ENCODE results near the gene ERBB2. TPM values are rescaled to one million over a fixed set of nuclear protein-coding genes. Genes with fewer than 3 reads are reported as not detected.
A peak's percentile ranks its signal among the peaks of the same experiment; 100 is the strongest.

The ERBB2 gene
- total RNA-seq, 2 donors from 2014 or later = 73.5 to 85.5 TPM

DNA sequence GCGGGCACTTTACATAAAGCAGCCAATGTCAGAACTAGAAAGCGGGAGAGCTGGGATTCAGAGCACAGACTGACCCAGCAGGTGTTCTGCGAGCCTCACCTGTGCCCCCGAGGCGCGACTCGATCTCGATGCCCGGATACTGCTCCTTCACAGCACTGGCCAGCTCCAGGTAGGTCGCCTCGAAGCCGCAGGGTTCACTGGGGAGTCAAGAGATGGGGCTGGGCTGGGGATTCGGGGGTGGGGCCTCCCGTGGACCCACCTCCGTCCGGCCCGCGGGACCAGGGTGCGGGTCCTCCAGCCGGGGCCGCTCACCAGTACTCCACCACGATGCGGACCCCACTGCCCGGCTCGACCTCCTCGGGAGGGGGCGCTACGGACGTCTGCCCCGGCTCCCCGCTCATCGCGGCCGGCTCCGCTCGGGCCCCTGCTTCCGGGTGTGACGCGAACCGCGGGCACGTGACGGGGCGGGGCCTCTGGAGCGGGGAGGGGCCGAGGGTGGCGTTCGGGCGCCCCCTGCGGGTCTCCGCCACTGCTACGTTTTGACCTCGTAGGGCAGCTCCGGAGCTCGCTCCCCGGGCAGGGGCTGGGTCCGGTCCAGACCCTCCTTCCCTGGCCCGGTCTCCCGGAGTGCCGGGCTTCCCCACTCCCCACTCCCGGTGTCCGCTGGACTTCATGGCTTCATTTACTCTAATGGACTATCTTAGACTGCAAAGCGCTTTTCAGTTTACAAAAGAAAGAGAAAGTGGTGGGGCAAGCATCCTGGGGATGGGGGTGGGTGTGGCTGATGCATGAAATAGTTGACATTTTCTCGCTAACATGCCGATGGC is 30.4 kb downstream of the ERBB2 start, which contains the start of gene MIEN1:
TSS of gene MIEN1 (minus strand) at position 438 of the 827 bp plus-strand sequence. CDS start at position 401, 37 bp downstream.
- H3K36me3 ChIP-seq = peaks cover 25% of the 10 kb centered on the region
- H3K4me3 ChIP-seq = peak within 1 kb of the TSS; percentile 76 to 79
- TF ChIP-seq, protein P1, sequence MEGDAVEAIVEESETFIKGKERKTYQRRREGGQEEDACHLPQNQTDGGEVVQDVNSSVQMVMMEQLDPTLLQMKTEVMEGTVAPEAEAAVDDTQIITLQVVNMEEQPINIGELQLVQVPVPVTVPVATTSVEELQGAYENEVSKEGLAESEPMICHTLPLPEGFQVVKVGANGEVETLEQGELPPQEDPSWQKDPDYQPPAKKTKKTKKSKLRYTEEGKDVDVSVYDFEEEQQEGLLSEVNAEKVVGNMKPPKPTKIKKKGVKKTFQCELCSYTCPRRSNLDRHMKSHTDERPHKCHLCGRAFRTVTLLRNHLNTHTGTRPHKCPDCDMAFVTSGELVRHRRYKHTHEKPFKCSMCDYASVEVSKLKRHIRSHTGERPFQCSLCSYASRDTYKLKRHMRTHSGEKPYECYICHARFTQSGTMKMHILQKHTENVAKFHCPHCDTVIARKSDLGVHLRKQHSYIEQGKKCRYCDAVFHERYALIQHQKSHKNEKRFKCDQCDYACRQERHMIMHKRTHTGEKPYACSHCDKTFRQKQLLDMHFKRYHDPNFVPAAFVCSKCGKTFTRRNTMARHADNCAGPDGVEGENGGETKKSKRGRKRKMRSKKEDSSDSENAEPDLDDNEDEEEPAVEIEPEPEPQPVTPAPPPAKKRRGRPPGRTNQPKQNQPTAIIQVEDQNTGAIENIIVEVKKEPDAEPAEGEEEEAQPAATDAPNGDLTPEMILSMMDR (IDR thresholded peaks at IDR 0.05) = peak; percentile 86 to 93
- H3K4me1 ChIP-seq = peaks cover 0 to 10% of the 10 kb centered on the region in 2 donors
- no peaks in the 10 kb centered on the region for H3K27me3 ChIP-seq
- peak within 1 kb of the TSS; percentile 89 to 93 for H3K27ac ChIP-seq
- no peaks in the 10 kb centered on the region for H3K9me3 ChIP-seq
- peak; percentile 92 for DNase-seq (ENCODE audit: low spot score)

DNA sequence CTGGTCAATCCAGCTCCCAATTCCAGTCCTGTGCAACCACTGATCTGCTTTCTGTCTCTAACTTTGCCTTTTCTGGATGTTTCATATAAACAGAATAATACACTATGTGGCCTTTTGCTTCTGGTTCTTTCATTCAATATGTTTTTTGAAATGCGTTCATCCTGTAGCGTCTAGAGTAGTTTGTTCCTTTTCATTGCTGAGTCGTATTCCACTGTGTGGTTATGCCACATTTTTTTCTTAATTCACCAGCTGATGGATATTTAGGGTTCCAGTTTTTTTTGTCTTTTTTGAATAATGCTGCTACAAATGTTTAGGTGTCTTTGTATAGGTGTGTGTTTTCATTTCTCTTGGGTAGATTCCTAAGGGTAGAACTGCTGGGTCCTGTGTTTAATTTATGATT is 32.7 kb downstream of the ERBB2 start:
- TF ChIP-seq, protein P1 (IDR thresholded peaks at IDR 0.05) = no peak
- H3K27me3 ChIP-seq = no peaks in the 10 kb centered on the region
- H3K9me3 ChIP-seq = no peaks in the 10 kb centered on the region
- H3K27ac ChIP-seq = no peak overlapping the region
- H3K4me1 ChIP-seq = peaks cover 0 to 10% of the 10 kb centered on the region in 2 donors
- no peak for DNase-seq (ENCODE audit: low spot score)
- no peak overlapping the region for H3K4me3 ChIP-seq
- peaks cover 16% of the 10 kb centered on the region for H3K36me3 ChIP-seq

DNA sequence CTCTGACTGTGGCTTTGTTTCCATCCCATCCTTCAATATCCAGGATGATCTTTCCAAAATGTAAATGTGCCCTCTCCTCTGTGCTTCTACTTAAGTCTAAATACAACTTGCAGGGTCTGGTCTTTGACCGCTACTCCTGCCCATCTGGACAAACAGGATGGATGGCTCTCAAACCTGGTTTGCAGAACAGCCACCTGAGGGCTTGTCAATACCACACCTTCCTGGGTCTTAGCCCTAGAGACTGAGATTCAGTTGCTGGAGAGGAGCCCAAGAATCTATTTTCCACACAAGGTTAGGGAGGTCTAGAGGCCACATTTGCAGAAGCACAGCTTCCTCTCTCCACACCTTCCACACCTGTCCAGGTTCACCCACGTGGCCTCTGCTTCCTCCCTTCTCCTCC is 36.0 kb downstream of the ERBB2 start:
- TF ChIP-seq, protein P1 (IDR thresholded peaks at IDR 0.05) = no peak

DNA sequence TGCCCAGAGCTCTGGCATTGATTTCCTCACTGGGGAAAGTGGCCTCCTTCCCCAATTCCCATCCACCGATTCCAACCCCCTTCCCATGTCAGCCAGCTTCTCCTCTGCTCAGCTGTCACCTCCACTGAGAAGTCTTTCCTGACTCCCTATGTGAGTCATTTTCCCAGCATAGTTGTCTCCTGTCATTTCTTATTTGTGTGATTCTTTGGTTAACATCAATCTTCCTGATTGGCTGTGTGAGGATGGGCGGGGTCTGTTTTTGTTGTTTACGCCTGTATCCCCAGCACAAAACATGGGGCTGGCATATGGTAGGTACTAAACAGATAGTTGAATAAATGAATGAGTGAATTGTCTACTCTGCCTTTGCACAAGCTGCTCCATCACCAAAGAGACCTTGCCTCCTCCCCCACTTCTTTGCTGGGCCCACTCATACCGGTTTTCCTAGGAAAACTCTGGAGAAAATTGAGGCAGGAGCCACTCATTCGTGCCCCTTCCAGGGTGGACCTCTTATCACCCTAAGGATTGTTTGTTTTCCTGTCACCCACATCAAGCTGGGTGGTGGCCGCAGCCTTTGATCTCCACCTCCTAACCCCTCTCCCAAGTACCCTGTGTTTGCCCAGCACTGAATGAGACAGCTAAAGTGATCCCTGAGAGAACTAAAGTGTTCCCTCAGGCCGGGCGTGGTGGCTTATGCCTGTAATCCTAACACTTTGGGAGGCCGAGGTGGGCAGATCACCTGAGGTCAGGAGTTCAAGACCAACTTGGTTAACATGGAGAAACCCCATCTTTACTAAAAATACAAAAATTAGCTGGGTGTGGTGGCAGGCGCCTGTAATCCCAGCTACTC is 36.7 kb downstream of the ERBB2 start:
- Histone ChIP-seq H3K4me3 (no peak overlapping the region), H3K27ac (no peak overlapping the region), H3K9me3 (no peaks in the 10 kb centered on the region), H3K36me3 (no peaks in the 10 kb centered on the region), H3K27me3 (peaks cover 4 to 5% of the 10 kb centered on the region in 2 donors), H3K4me1 (peaks cover 0 to 39% of the 10 kb centered on the region in 2 donors)
- DNase-seq (ENCODE audit: low spot score) = no peak
- TF ChIP-seq, protein P1 (IDR thresholded peaks at IDR 0.05) = no peak

More for the DNA sequence above, 36.0 kb downstream of the ERBB2 start:
- peaks cover 0 to 33% of the 10 kb centered on the region in 2 donors for H3K4me1 ChIP-seq
- DNase-seq (ENCODE audit: low spot score) = no peak
- no peak overlapping the region for H3K27ac ChIP-seq
- no peak overlapping the region for H3K4me3 ChIP-seq
- H3K9me3 ChIP-seq = no peaks in the 10 kb centered on the region
- peaks cover 4 to 5% of the 10 kb centered on the region in 2 donors for H3K27me3 ChIP-seq
- H3K36me3 ChIP-seq = no peaks in the 10 kb centered on the region

DNA sequence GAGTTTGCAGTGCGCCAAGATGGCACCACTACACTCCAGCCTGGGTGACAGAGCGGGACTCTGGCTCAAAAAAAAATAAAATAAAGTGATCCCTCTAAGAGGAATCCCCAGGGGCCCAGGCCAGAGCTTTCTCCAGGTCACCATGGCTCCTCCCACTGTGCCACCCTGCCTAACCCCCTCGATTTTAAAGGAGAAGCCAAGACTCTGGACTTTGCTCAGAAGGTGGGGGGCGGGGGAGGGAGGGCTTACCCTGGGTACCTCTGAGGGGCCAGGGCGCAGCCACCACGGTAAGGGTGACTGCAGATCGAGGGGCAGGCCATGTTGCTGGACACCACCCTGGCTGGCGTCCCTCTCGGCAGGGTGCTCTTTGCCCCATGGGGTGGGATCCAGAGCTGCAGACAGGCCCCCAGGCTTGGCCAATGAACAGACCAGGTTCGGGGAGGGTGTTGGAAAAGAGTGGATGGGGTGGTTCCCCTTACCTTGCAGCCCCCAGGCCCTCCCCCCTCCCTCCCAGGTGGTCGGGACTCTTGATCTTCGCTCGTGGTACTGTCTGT is 37.4 kb downstream of the ERBB2 start:
- peak overlapping the region in 1 of 2 donors; percentile 33 for H3K4me3 ChIP-seq
- H3K36me3 ChIP-seq = no peaks in the 10 kb centered on the region
- H3K4me1 ChIP-seq = peaks cover 0 to 39% of the 10 kb centered on the region in 2 donors
- DNase-seq (ENCODE audit: low spot score) = no peak
- no peak overlapping the region for H3K27ac ChIP-seq
- no peaks in the 10 kb centered on the region for H3K9me3 ChIP-seq
- TF ChIP-seq, protein P1 (IDR thresholded peaks at IDR 0.05) = no peak
- H3K27me3 ChIP-seq = peaks cover 4 to 5% of the 10 kb centered on the region in 2 donors

Data from right atrium auricular region (tissue), 2 donors.